GM18870 (cell line): Measurements from ENCODE around the gene MCM10.

Experiments
- ATAC-seq: cut with Tn5 transposase; IDR thresholded peaks from one replicate; pipeline ENCODE4 v1.9.1; 2021; ENCODE audit warnings: moderate library complexity; ENCODE audit not compliant: unreplicated experiment

MCM10 gene

GRCh38 chr10:13256627-13257026 is 95.3 kb downstream of the MCM10 start:
- ATAC-seq: no peak

- no peak for ATAC-seq
Measured at GRCh38 chr10:13257621-13258140, 96.3 kb downstream of the MCM10 start.
